Measurements from ENCODE around the gene POLR3H.

The POLR3H gene

GRCh38 chr22:41525450-41526225, 18.6 kb downstream of the POLR3H start:
- no peaks in the 10 kb centered on the region for H3K9me3 Mint-ChIP-seq
- H3K4me3 Mint-ChIP-seq = no peak overlapping the region
- no peak overlapping the region for H3K27ac Mint-ChIP-seq
- H3K27me3 Mint-ChIP-seq (ENCODE audit: low read depth) = no peaks in the 10 kb centered on the region
- peaks cover 30% of the 10 kb centered on the region for H3K36me3 Mint-ChIP-seq (ENCODE audit: low read depth)
- H3K4me1 Mint-ChIP-seq = no peaks in the 10 kb centered on the region
- TF ChIP-seq CTCF (IDR thresholded peaks at IDR 0.05; ENCODE audit: unreplicated experiment in 3 of 3) = no peak

- Mint-ChIP-seq H3K4me1 (no peaks in the 10 kb centered on the region), H3K27me3 (ENCODE audit: low read depth) (no peaks in the 10 kb centered on the region), H3K36me3 (ENCODE audit: low read depth) (peaks cover 23% of the 10 kb centered on the region), H3K4me3 (no peak overlapping the region), H3K9me3 (no peaks in the 10 kb centered on the region), H3K27ac (no peak overlapping the region)
- TF ChIP-seq CTCF (IDR thresholded peaks at IDR 0.05; ENCODE audit: unreplicated experiment in 3 of 3) = no peak
Observed at GRCh38 chr22:41524809-41525449, 19.3 kb downstream of the POLR3H start.

- H3K4me1 Mint-ChIP-seq = no peaks in the 10 kb centered on the region
Observed at GRCh38 chr22:41524251-41524661, 20.0 kb downstream of the POLR3H start.

GRCh38 chr22:41523464-41524221, 20.6 kb downstream of the POLR3H start:
- Mint-ChIP-seq H3K4me3 (no peak overlapping the region), H3K4me1 (no peaks in the 10 kb centered on the region), H3K27me3 (ENCODE audit: low read depth) (no peaks in the 10 kb centered on the region), H3K9me3 (no peaks in the 10 kb centered on the region), H3K27ac (peak overlapping the region in 1 of 3 experiments; percentile 40), H3K36me3 (ENCODE audit: low read depth) (peaks cover 14% of the 10 kb centered on the region)
- TF ChIP-seq CTCF (IDR thresholded peaks at IDR 0.05; ENCODE audit: unreplicated experiment in 3 of 3) = no peak

More at GRCh38 chr22:41524251-41524661, 20.0 kb downstream of the POLR3H start:
- TF ChIP-seq CTCF (IDR thresholded peaks at IDR 0.05; ENCODE audit: unreplicated experiment in 3 of 3) = no peak
- Mint-ChIP-seq H3K36me3 (ENCODE audit: low read depth) (peaks cover 20% of the 10 kb centered on the region), H3K27ac (no peak overlapping the region), H3K27me3 (ENCODE audit: low read depth) (no peaks in the 10 kb centered on the region), H3K4me3 (no peak overlapping the region), H3K9me3 (no peaks in the 10 kb centered on the region)

GRCh38 chr22:41522813-41523212, 21.5 kb downstream of the POLR3H start:
- Mint-ChIP-seq H3K9me3 (no peaks in the 10 kb centered on the region), H3K36me3 (ENCODE audit: low read depth) (peaks cover 11% of the 10 kb centered on the region), H3K27me3 (ENCODE audit: low read depth) (no peaks in the 10 kb centered on the region), H3K4me1 (no peaks in the 10 kb centered on the region), H3K27ac (peak overlapping the region in 2 of 3 experiments; percentile 17 to 31), H3K4me3 (no peak overlapping the region)
- TF ChIP-seq CTCF (IDR thresholded peaks at IDR 0.05; ENCODE audit: unreplicated experiment in 3 of 3) = no peak

Measured in nephron (organoid).